SJSA1 (cell line): ENCODE data around the gene TMEM196. TPM values are rescaled to one million over a fixed set of nuclear protein-coding genes. Genes with fewer than 3 reads are reported as not detected.

Source experiments
- DNase-seq, 2 experiments: peaks; one replicate each; pipeline ENCODE4 v3.0.0-alpha.2; 2015 to 2020; ENCODE audit warnings: low spot score in 2 of 2, low read depth in 1 of 2
- H3K27ac ChIP-seq: fragments of 250-450 bp; sonication (Bioruptor Pico); 2 replicates; pipeline ENCODE4 v1.5.1; 2020; ENCODE audit warnings: mild to moderate bottlenecking, moderate library complexity
- H3K27me3 ChIP-seq: fragments of 250-450 bp; sonication (Bioruptor Pico); replicated peaks from 2 replicates; pipeline ENCODE4 v1.5.1; 2020; ENCODE audit warnings: mild to moderate bottlenecking, moderate library complexity
- H3K36me3 ChIP-seq: fragments of 250-450 bp; sonication (Bioruptor Pico); 2 replicates; pipeline ENCODE4 v1.5.1; 2020; ENCODE audit warnings: mild to moderate bottlenecking
- H3K4me1 ChIP-seq: fragments of 250-450 bp; sonication (Bioruptor Pico); replicated peaks from 2 replicates; pipeline ENCODE4 v1.6.1; 2021; ENCODE audit warnings: mild to moderate bottlenecking
- H3K4me3 ChIP-seq: fragments of 250-450 bp; sonication (Bioruptor Pico); 2 replicates; pipeline ENCODE4 v1.5.1; 2020; ENCODE audit warnings: mild to moderate bottlenecking
- H3K9me3 ChIP-seq: fragments of 250-450 bp; sonication (Bioruptor Pico); replicated peaks from 2 replicates; pipeline ENCODE4 v1.5.1; 2020; ENCODE audit warnings: mild to moderate bottlenecking
- total RNA-seq: library from RNA; depleted of rRNA; stranded (reverse); fragments of >200 nt; shearing (Covaris generic); gene quantifications from 2 replicates; pipeline ENCODE4 v1.2.3, GENCODE V29; 2014; rRNA removed

Gene TMEM196
- total RNA-seq = not detected in 2 replicates

DNA sequence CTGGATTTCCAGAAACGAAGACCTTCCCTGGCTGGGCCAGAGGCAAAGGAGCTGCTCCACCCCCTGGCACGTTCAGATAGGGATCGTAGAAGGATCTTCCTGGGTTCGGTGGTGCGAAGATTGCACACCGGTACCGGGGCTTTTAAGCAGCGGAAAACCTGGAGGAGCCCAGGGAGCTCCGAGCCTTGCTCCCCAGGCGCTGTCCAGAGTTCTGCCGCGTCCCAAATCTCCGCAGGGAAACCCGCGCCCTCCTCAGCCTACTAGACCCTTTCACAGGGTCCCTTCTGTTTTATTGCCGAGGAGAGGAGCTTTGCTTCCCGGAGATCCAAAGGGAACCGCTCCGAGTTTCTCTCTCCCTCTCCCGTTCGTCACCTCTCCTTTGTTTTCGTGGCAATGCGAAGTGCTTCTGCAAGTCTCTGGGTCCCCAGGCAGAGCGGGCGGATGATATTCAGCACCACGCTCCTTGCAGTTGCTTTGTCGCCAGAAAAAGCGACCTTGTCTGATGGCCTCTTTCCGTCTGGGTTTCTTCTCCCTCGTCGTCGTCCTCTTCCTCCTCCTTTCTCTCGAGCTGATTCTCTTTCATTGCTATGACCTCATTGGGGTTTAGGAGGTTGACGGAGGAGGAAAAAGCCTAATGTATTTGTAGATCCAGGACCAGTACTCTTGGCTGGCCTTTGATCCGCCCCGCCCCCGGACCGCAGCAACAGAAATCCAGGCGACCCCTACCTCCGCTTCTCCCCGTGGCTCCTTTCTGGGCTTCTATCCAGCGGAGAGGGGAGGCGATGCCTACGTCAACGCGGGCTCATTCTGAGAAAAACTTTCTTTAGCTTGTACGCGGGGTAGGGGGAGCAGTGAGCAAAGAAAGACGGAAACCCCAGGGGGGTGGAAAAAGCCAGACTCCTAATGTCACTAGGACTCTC is at the start of gene TMEM196:
Gene TMEM196, minus strand, starts transcription at position 777 of the 920 bp plus-strand sequence. CDS start 921 bp downstream, outside the sequence.
- no peaks in the 10 kb centered on the region; the same call in 1 of the 2 replicates for H3K4me1 ChIP-seq
- peak in 1 of 2 experiments; percentile 9 for DNase-seq
- no peak within 1 kb of the TSS for H3K27ac ChIP-seq
- H3K27me3 ChIP-seq = peaks cover 16% of the 10 kb centered on the region
- H3K4me3 ChIP-seq = no peak within 1 kb of the TSS
- no peaks in the 10 kb centered on the region for H3K36me3 ChIP-seq
- H3K9me3 ChIP-seq = no peaks in the 10 kb centered on the region

DNA sequence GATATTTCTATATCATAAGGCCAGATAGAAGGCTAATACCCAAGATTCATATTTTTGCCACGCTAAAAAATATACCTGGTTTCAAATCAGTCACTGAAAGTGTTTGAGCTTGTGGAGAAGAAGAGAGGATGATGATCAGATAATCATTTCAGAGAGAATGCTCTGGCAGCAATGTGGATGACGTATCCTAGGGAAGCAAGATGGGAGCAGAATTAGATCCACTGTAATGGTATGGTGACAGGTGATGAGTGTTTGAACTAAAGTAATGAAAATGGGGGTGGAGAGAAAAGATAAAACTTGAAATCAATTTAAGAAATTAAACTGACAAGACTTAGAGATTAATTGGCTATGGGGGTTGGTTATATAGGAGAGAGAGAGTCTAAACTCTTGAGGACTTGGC is 42.7 kb upstream of the TMEM196 start:
- Histone ChIP-seq H3K27me3 (no peaks in the 10 kb centered on the region), H3K36me3 (no peaks in the 10 kb centered on the region), H3K4me1 (no peaks in the 10 kb centered on the region), H3K4me3 (no peak overlapping the region), H3K27ac (no peak overlapping the region), H3K9me3 (no peaks in the 10 kb centered on the region)
- no peak for DNase-seq

DNA sequence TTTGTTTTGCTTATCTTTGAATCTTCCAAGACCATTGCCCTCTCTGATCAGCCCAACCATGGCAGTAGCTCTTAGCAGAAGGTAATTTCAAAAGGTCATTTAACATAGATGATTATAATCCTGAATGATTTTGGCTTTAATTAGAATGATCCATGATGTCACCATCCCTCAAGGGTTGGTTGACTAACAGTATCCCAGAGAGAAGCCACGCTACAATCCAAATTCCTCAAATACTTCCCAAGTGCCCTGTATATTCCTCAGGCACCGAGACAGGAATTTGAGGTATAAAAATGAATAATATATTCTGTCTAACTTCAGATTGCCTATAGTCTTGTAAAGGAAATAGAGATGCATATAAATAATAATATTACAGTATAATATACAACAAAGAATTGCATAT is 42.1 kb upstream of the TMEM196 start:
- no peak for DNase-seq
- H3K4me1 ChIP-seq = no peaks in the 10 kb centered on the region
- no peaks in the 10 kb centered on the region for H3K36me3 ChIP-seq
- no peaks in the 10 kb centered on the region for H3K9me3 ChIP-seq
- no peak overlapping the region for H3K4me3 ChIP-seq
- H3K27me3 ChIP-seq = no peaks in the 10 kb centered on the region
- H3K27ac ChIP-seq = no peak overlapping the region

DNA sequence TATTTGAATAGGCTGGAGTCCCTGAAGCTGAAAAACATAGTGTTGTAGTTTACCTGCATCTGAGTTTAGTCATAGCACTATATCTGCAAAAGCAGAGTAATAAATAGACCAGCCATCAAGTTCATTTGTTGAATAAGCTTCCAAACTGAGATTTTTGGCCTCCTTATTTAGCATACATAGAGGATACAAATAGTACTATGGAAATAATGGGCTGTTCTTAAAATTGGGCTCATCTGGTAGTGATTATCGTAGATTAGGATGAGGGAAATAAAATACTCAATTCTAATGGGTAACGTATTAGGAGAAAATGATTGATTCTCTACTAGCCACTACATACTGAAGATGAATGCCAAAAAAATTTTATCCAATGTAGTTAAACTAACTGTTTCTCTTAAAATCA is 41.4 kb upstream of the TMEM196 start:
- Histone ChIP-seq H3K4me3 (no peak overlapping the region), H3K27ac (no peak overlapping the region), H3K27me3 (no peaks in the 10 kb centered on the region), H3K9me3 (no peaks in the 10 kb centered on the region), H3K4me1 (no peaks in the 10 kb centered on the region), H3K36me3 (no peaks in the 10 kb centered on the region)
- DNase-seq = no peak

DNA sequence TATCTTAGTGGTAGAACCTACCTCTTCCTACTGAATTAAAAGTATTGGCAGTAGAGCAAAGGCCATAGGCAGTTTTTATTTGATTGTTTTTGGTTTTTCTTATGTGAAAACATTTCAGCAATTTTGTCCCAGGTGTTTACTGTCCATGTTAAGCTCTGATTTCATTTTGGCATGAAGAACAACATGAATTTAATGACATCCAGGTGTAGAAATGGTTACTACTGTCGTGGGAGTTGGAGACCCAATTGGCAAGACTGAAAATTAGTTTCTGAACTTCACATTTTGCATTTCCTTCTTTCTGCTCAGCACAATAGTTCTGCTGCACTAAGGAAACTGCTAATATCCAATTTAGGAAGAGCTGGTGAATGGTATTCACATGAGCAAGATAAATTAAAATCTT is 38.0 kb upstream of the TMEM196 start:
- no peak for DNase-seq

DNA sequence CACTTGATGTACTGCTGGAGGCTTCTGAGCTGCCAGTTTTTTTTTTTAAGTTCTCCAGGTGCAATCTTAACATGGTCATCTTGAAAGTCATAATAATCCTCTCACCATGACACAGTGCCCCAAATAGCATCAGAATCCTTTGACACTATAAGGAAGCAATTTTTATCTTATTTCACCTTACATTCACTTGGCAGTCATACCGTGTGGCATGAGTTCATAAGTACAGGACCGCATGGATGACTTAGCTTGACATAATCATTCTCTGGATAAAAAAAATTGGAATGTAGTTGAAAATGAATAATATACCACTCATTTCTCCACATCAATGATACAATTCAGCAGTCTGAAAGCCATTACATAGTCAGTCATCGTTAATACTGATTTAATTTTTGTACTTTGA is 25.6 kb upstream of the TMEM196 start:
- Histone ChIP-seq H3K36me3 (no peaks in the 10 kb centered on the region), H3K4me3 (no peak overlapping the region), H3K27ac (no peak overlapping the region), H3K9me3 (no peaks in the 10 kb centered on the region), H3K27me3 (no peaks in the 10 kb centered on the region), H3K4me1 (no peaks in the 10 kb centered on the region)
- no peak for DNase-seq

More for the DNA sequence above, 38.0 kb upstream of the TMEM196 start:
- Histone ChIP-seq H3K36me3 (no peaks in the 10 kb centered on the region), H3K27me3 (no peaks in the 10 kb centered on the region), H3K27ac (no peak overlapping the region), H3K9me3 (no peaks in the 10 kb centered on the region), H3K4me3 (no peak overlapping the region), H3K4me1 (no peaks in the 10 kb centered on the region)

DNA sequence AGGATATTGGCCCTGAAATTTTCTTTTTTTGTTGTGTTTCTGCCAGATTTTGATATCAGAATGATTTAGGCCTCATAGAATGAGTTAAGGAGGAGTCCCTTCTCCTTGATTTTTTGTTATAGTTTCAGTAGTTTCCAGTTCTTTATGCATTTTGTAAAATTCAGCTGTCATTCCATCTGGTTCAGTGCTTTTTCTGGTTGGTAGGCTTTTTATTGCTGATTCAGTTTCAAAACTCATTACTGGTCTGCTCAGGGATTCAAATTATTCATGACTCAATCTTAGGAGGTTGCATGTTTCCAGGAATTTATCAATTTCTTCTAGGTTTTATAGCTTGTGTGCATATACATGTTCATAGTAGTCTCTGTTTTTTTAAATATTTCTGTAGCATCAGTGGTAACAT is 10.1 kb upstream of the TMEM196 start:
- Histone ChIP-seq H3K4me1 (no peaks in the 10 kb centered on the region), H3K27me3 (no peaks in the 10 kb centered on the region), H3K27ac (no peak overlapping the region), H3K36me3 (no peaks in the 10 kb centered on the region), H3K9me3 (no peaks in the 10 kb centered on the region), H3K4me3 (no peak overlapping the region)
- DNase-seq = no peak

DNA sequence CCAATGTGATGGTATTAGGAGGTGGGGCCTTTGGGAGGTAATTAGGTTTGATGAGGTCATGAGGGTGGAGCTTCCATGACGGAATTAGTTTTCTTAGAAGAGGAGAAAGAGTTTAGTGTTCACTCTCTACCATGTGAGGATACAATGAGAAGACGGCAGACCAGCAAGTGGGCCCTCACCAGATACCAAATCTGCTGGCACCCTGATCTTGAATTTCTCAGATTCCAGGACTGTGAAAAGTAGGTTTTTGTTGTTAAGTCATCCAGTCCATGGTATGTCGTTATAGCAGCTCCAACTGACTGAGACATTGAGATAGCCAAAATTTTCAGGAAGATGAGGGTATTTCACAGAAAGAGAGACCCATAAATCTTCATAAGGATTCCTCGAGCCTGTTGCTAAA is 3.6 kb upstream of the TMEM196 start:
- Histone ChIP-seq H3K36me3 (no peaks in the 10 kb centered on the region), H3K27me3 (peaks cover 14% of the 10 kb centered on the region), H3K4me3 (no peak overlapping the region), H3K27ac (no peak overlapping the region), H3K9me3 (no peaks in the 10 kb centered on the region), H3K4me1 (no peaks in the 10 kb centered on the region; the same call in 1 of the 2 replicates)
- DNase-seq = no peak

DNA sequence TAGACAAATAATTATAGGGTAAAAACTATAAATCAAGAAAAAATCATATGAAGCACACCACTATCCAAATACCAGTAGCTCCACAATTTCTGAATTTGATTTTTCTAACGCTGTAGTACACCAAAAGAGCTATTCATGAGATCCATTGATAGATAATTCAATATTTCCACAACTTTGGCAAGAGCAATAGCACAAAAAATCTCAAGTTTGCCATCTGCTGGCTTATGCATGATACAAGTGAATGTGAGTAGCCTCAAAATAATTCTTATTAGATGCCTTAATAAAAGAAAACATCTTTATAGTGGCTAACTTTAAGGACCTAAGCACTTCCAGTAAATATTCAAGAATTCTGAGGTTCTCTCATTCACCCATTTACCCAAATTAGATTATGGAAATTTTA is 2.2 kb upstream of the TMEM196 start:
- no peaks in the 10 kb centered on the region for H3K9me3 ChIP-seq
- DNase-seq = no peak
- no peak overlapping the region for H3K4me3 ChIP-seq
- no peaks in the 10 kb centered on the region; the same call in 1 of the 2 replicates for H3K4me1 ChIP-seq
- H3K27me3 ChIP-seq = peaks cover 16% of the 10 kb centered on the region
- H3K27ac ChIP-seq = no peak overlapping the region
- no peaks in the 10 kb centered on the region for H3K36me3 ChIP-seq

DNA sequence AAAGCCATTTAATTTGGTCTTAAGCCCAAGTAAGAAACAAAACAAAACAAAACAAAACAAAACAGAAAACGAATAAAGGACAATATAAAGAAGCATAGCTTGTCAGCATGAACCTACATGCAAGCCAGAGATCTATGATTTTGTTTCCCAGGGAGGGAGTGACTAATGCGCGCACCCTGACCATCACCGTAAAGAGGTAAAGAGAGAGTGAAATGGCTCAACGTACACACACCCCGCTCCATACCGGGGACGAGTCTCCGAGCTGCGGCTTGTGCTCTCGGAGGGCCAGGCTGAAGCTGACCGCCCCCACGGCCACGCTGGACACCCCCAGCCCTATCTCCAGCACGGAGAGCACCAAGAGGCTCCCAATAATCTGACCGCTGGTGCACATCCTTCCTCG is 1.1 kb downstream of the TMEM196 start:
- H3K36me3 ChIP-seq = no peaks in the 10 kb centered on the region
- H3K4me1 ChIP-seq = no peaks in the 10 kb centered on the region; the same call in 1 of the 2 replicates
- H3K27me3 ChIP-seq = peaks cover 16% of the 10 kb centered on the region
- H3K4me3 ChIP-seq = no peak overlapping the region
- no peak overlapping the region for H3K27ac ChIP-seq
- DNase-seq = no peak
- no peaks in the 10 kb centered on the region for H3K9me3 ChIP-seq

DNA sequence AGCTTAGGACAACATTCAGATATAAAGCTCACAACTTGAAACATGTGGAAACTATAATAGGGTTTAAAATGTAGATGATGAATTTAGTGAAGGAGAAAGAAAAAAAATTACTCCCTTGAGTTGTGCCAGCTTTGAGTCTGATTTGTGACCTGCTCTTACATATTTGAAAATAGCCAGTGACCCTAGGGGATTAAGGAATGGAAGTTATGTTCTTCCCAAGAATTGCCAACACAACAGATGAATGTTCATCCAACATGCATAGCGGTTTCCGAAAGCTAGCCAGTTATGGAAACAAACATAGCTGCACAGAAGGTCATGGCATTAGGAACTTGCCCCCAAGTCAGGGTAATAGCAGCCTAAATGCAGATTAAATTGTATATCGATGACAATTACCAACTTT is 10.8 kb downstream of the TMEM196 start:
- Histone ChIP-seq H3K27me3 (0 out of 2 replicates have a peak, but pooled peaks cover 12% of the 10 kb centered on the region), H3K4me3 (no peak overlapping the region), H3K9me3 (no peaks in the 10 kb centered on the region), H3K36me3 (no peaks in the 10 kb centered on the region), H3K27ac (no peak overlapping the region), H3K4me1 (no peaks in the 10 kb centered on the region)
- no peak for DNase-seq

DNA sequence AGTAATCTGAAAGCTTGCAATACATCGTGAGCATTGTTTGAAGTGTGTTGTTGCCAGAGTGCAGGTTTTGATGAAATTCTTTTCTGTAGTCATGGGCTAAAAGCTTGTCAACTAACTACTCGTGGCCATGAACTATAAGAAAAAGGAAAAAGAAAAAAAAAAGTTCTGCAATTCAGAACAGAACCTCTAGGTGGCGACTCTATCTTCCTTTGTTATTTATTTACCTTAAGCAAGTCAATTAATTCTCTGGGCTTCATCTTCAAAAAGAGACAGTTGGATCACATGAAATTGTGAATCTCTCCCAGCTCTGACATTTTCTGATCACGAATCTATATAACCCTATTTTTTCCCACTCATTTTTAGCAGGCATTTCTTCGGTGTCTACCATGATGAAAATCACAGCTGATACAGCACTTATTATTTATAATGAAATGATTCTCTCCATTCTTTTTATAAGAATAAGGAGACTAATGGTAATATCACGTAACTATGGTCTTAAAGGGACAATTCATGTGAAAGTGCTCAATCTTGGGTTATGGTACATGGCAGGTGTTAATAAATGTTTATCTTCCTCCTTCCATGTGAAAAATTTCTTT is 18.8 kb downstream of the TMEM196 start:
- Histone ChIP-seq H3K27ac (no peak overlapping the region), H3K4me3 (no peak overlapping the region), H3K9me3 (no peaks in the 10 kb centered on the region), H3K27me3 (peaks cover 3% of the 10 kb centered on the region; the same call in 1 of the 2 replicates), H3K4me1 (no peaks in the 10 kb centered on the region), H3K36me3 (no peaks in the 10 kb centered on the region)
- peak in 1 of 2 experiments; percentile 60 for DNase-seq

DNA sequence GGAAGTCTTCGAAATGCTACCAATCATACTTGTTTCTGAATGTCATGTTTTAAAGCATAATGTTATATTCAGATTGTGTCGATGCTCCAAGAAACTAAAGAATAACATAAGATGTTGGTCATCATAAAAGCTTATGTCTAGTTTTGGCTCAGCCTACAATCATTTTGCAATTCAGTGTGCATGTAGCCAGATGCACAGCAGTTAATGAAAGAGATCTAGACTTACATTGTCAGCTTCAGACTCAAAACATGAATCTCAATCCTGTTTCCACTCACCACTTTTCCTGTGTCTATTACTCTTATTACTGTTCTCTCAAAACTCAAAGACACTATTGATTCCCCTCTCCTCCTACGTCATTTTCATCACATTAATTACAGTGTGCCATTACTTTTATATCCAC is 21.4 kb downstream of the TMEM196 start:
- no peak for DNase-seq
- H3K4me3 ChIP-seq = no peak overlapping the region
- no peaks in the 10 kb centered on the region; the same call in 1 of the 2 replicates for H3K27me3 ChIP-seq

DNA sequence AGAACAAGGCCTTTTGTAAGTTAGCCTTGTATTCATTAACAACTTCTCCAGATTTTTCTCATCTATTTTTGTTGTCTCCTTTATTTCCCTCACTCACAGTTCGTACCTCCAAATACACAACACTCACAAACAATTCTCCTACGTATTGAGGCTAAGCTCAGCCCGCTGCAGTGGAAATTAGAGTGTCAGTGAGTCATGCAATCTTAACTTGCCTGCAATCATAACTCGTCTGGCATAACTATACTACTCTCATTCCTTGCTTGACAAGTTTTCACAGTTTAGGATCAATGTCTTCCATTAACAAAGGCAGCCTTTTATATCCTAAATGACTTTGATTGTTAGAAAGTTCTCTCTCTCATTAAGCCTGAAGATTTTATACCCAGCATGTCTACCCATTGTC is 23.8 kb downstream of the TMEM196 start:
- Histone ChIP-seq H3K27ac (no peak overlapping the region), H3K4me3 (no peak overlapping the region), H3K36me3 (no peaks in the 10 kb centered on the region), H3K4me1 (no peaks in the 10 kb centered on the region), H3K27me3 (no peaks in the 10 kb centered on the region; the same call in 1 of the 2 replicates), H3K9me3 (no peaks in the 10 kb centered on the region)
- DNase-seq = no peak

More for the DNA sequence above, 21.4 kb downstream of the TMEM196 start:
- no peak overlapping the region for H3K27ac ChIP-seq
- no peaks in the 10 kb centered on the region for H3K9me3 ChIP-seq
- no peaks in the 10 kb centered on the region for H3K36me3 ChIP-seq
- H3K4me1 ChIP-seq = no peaks in the 10 kb centered on the region
